Heart right ventricle (tissue), 16 donors: Measurements from ENCODE around the gene HK3. TPM values are rescaled to one million over a fixed set of nuclear protein-coding genes. Genes with fewer than 3 reads are reported as not detected.

Experiments
- ATAC-seq, 8 donors: fragments of 200-7000 bp; cut with Tn5 transposase; one replicate each; pipeline ENCODE4 v1.9.1; 2020; ENCODE audit warnings: mild to moderate bottlenecking in 8 of 8, moderate library complexity in 8 of 8, moderate number of reproducible peaks in 1 of 8
- DNase-seq, 2 donors: peaks; one replicate each; pipeline ENCODE4 v3.0.0-alpha.2; 2020
- H3K27ac ChIP-seq, 10 donors: fragments of 200-600 bp; sonication (generic) in 2 of 10; one replicate each; pipeline versions ENCODE4 v1.5.0 to v1.8.0; 2020 to 2022; ENCODE audit warnings: mild to moderate bottlenecking in 3 of 10
- H3K27me3 ChIP-seq, 7 donors: fragments of 200-600 bp; one replicate each; pipeline ENCODE4 v1.8.0; 2021 to 2022; ENCODE audit warnings: mild to moderate bottlenecking in 2 of 7
- H3K36me3 ChIP-seq, 9 donors: fragments of 200-600 bp; sonication (generic) in 1 of 9; one replicate each; pipeline versions ENCODE4 v1.5.0 to v1.8.0; 2020 to 2022; ENCODE audit warnings: mild to moderate bottlenecking in 2 of 9
- H3K4me1 ChIP-seq, 9 donors: fragments of 200-600 bp; sonication (generic) in 1 of 9; one replicate each; pipeline versions ENCODE4 v1.5.0 to v1.8.0; 2020 to 2022; ENCODE audit warnings: mild to moderate bottlenecking in 4 of 9
- H3K4me3 ChIP-seq, 10 donors: fragments of 200-600 bp; sonication (generic) in 2 of 10; one replicate each; pipeline versions ENCODE4 v1.5.0 to v1.8.0; 2020 to 2022; ENCODE audit warnings: mild to moderate bottlenecking in 7 of 10, moderate library complexity in 2 of 10
- H3K9me3 ChIP-seq, 11 donors: fragments of 200-600 bp in 10 of 11; sonication (generic) in 2 of 11; one replicate each; pipeline versions ENCODE4 v1.5.0 to v1.8.0; 2013 to 2022; ENCODE audit warnings: mild to moderate bottlenecking in 2 of 11, control low read depth in 1 of 11, moderate library complexity in 1 of 11
- WGBS, 2 donors: extraction: QIAGEN DNeasy Blood & Tissue Kit; methylation state at CpG; one replicate each; pipeline ENCODE4 v1.1.7; 2013; ENCODE audit warnings: inconsistent platforms in 1 of 2; 5-methylcytosine and 5-hydroxymethylcytosine counted together
- intact Hi-C, 10 donors: fragments of 100-400 bp; cut with DNase I; formaldehyde crosslinking; loops; one replicate each; pipeline versions ENCODE4 v1.11.1 to v1.14.2; 2022
- polyA plus RNA-seq, 2 donors: library from polyadenylated mRNA; stranded (reverse); fragments of 200-250 nt; gene quantifications; one replicate each; pipeline ENCODE4 v1.2.3, GENCODE V29; 2013
- total RNA-seq, 10 donors: library from RNA; stranded (reverse); fragmentation: NEBNext Ultra II Directional in 3 of 10; extraction: Animal tissue kit (Norgen Biotek cat#: 25700) in 3 of 10; gene quantifications; one replicate each; pipeline versions ENCODE4 v1.2.1 to v1.2.4, GENCODE V29; 2021 to 2023
- TF ChIP-seq, protein P1 (sequence below), 9 donors: fragments of 200-600 bp; sonication (generic) in 2 of 9; IDR thresholded peaks; one replicate each; pipeline versions ENCODE4 v1.5.0 to v1.8.0; 2021 to 2022; ENCODE audit warnings: antibody characterized with exemption in 9 of 9, mild to moderate bottlenecking in 5 of 9, moderate library complexity in 1 of 9
- donor health status: Arrhythmogenic right ventricular cardiomyopathy.
- donor health status: ischemic (EF 13 %, LVEDD 7.1; RV severe dilation, severe dysfunction).
- donor health status: healthy with polysubstance abuse.
- donor health status: DM: no; HTN: yes; CAD: no.
- donor health status: DM: no; HTN: no; CAD: no.
- donor health status: ischemic (EF 25% LVEDD 6.9; RV normal size, moderate dysfunction).
- donor health status: ischemic (EF 25% LVEDD 5.7; RV mildly dilated, moderate dysfunction).
- donor health status: healthy.
- donor health status: DM: yes; HTN: yes; CAD: no.
- donor health status: Ischemic cardiomyopathy.
- donor health status: ischemic (EF 35%, LVEDD 5.7; RV mildly dilated, moderate dysfunction).
- donor health status: nonischemic (EF 11% LVEDD 7.7; RV severe dilation, severe dysfunction).
- donor health status: DM: yes; HTN: yes; CAD: no.
- donor health status: PGD.
- donor health status: ischemic (EF 29% LVEDD 5.4; RV normal size, mild dysfunction).
- donor health status: nonischemic (EF 23%, LVEDD 6.1; RV moderate dilation, normal function).

Gene HK3
- total and polyA plus RNA-seq, 12 donors = 0.68 to 18.7 (median 4.2) TPM

DNA sequence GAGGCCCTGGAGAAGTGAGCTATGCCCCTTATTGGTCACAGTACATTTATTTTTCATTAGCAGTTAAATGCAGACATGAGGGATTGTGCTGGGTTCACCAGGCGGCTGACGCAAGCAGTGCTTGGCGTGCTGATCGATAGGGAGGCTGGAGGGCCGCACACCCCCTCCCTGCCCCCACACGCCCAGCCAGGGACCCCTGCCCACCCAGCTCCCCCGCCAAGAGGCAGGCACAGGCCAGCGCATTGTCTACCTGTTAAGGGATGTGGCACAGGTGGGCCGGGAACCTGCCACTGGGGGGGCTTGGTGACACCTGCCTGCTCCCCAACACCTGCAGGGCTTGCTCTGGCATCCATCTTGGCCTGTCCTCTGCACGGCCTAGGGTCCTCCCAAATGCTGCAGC lies 39.2 kb downstream of the HK3 start:
- ATAC-seq = no peak
- no peaks in the 10 kb centered on the region for H3K9me3 ChIP-seq
- DNase-seq = no peak
- H3K4me3 ChIP-seq = no peak overlapping the region
- intact Hi-C loops = no loop called here
- no peak overlapping the region for H3K27ac ChIP-seq
- 68 to 73% methylated on average over 10 of the region's 10 CpGs for WGBS, 2 donors
- peaks cover 0 to 64% (median 42%) of the 10 kb centered on the region in 7 donors for H3K27me3 ChIP-seq
- TF ChIP-seq, protein P1, sequence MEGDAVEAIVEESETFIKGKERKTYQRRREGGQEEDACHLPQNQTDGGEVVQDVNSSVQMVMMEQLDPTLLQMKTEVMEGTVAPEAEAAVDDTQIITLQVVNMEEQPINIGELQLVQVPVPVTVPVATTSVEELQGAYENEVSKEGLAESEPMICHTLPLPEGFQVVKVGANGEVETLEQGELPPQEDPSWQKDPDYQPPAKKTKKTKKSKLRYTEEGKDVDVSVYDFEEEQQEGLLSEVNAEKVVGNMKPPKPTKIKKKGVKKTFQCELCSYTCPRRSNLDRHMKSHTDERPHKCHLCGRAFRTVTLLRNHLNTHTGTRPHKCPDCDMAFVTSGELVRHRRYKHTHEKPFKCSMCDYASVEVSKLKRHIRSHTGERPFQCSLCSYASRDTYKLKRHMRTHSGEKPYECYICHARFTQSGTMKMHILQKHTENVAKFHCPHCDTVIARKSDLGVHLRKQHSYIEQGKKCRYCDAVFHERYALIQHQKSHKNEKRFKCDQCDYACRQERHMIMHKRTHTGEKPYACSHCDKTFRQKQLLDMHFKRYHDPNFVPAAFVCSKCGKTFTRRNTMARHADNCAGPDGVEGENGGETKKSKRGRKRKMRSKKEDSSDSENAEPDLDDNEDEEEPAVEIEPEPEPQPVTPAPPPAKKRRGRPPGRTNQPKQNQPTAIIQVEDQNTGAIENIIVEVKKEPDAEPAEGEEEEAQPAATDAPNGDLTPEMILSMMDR (IDR thresholded peaks at IDR 0.05) = no peak
- H3K4me1 ChIP-seq = no peaks in the 10 kb centered on the region
- H3K36me3 ChIP-seq = no peaks in the 10 kb centered on the region

DNA sequence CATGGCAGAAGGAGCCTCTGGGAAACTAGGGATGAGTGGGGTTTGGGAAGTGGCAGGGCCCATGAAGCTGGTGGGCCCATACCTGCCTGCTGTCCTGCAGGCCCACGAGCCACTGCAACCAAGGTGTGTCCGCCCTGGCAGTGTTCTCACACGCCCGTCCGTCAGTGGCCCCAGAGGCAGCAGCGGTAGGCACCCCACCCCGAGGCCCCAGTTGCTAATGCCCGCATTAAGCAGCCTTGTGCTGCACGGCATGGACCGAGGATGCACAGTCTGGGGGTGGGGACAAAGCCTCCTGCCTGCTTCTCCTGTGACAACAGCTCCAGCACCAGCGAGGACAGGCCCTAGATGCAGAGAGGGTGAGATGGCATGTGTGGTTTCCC lies 41.3 kb downstream of the HK3 start:
- no peak for DNase-seq
- Histone ChIP-seq H3K4me3 (no peak overlapping the region), H3K36me3 (no peaks in the 10 kb centered on the region), H3K9me3 (no peaks in the 10 kb centered on the region), H3K27ac (no peak overlapping the region), H3K4me1 (no peaks in the 10 kb centered on the region), H3K27me3 (peaks cover 0 to 61% (median 29%) of the 10 kb centered on the region in 7 donors)
- 83 to 84% methylated on average over 11 of the region's 11 CpGs for WGBS, 2 donors
- intact Hi-C loops = no loop called here
- no peak for ATAC-seq
- TF ChIP-seq, protein P1 (IDR thresholded peaks at IDR 0.05) = no peak

DNA sequence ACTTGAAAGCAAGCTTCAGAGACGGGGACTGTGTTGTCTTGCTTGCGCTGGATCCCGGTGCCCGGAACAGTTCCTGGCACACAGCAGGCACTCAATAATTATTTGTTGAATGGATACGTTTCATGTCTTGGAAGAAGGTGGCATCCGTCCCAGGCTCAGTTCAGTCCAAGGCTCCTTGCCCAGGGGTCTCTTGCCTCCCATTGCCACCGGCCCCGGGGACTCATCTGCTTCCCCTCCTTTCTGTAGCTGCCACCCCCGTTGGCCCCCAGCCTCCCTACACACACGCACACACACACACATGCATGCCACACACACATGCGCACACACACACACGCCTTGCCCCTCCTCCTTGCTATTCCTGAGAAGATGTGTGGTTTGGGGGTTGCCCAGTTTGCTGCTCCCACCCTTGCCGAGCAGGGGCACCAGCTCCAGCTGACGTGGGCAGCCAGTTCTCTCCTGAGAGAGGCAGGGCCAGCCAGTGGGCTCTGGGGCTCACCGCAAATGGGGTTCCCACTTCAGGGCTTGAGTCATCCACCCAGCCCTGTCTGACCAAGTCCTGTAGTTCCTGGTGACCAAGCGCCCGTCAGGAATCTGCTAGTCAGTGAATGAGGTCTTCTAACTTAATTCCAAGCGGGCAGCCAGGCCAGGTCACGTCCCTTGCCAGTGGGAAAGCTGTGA lies 41.8 kb downstream of the HK3 start:
- no peaks in the 10 kb centered on the region for H3K36me3 ChIP-seq
- TF ChIP-seq, protein P1 (IDR thresholded peaks at IDR 0.05) = no peak
- WGBS, 2 donors = 71 to 77% methylated on average over 19 of the region's 19 CpGs
- no peaks in the 10 kb centered on the region for H3K4me1 ChIP-seq
- DNase-seq = peak in 1 of 2 donors; percentile 3
- no peak overlapping the region for H3K4me3 ChIP-seq
- peaks cover 0 to 60% (median 24%) of the 10 kb centered on the region in 7 donors for H3K27me3 ChIP-seq
- no peak for ATAC-seq
- no peaks in the 10 kb centered on the region for H3K9me3 ChIP-seq
- intact Hi-C loops = no loop called here
- no peak overlapping the region for H3K27ac ChIP-seq

DNA sequence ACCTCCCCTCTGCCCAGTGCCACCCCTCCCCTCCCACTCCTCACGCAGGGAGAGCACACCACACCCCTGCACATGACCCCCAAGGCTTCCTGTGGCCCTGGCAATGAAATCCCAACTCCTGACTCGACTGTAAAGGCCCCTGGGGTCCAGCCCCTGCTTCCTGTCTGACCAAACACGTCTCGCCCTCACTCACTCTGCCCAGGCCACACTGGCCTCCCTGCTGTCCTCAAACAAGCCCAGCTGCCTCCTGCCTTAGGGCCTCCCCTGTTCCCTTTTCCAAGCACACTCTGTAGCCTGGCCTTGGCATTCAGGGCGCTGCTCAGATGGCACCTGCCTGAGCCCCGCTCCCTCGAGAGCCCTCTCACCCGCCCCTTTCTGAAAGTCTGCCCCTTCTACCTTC lies 42.4 kb downstream of the HK3 start:
- intact Hi-C loops = no loop called here
- H3K27me3 ChIP-seq = peaks cover 0 to 56% (median 23%) of the 10 kb centered on the region in 7 donors
- H3K4me3 ChIP-seq = no peak overlapping the region
- no peak overlapping the region for H3K27ac ChIP-seq
- no peak for ATAC-seq
- H3K9me3 ChIP-seq = no peaks in the 10 kb centered on the region
- DNase-seq = no peak
- TF ChIP-seq, protein P1 (IDR thresholded peaks at IDR 0.05) = no peak
- H3K4me1 ChIP-seq = no peaks in the 10 kb centered on the region
- 56 to 63% methylated on average over 8 of the region's 8 CpGs for WGBS, 2 donors
- no peaks in the 10 kb centered on the region for H3K36me3 ChIP-seq
